Liver (tissue), 3 donors: ENCODE results near the gene MID1.

ENCODE experiments used
- CTCF ChIP-seq: fragments of 150-350 bp; IDR thresholded peaks from 2 replicates; pipeline ENCODE4 v1.5.1; 2017; ENCODE audit warnings: improper control_type of control experiment, low read depth, low read length; ENCODE audit not compliant: missing input control
- GABPA ChIP-seq, 2 donors: IDR thresholded peaks in 1 of 2; conservative IDR thresholded peaks in 1 of 2; 2 replicates each; pipeline ENCODE4 v1.6.1; 2016; ENCODE audit warnings: antibody characterized with exemption in 2 of 2, mild to moderate bottlenecking in 1 of 2, moderate library complexity in 1 of 2
- RAD21 ChIP-seq, 2 donors: IDR thresholded peaks; 2 replicates each; pipeline ENCODE4 v1.6.1; 2016; ENCODE audit warnings: antibody characterized with exemption in 2 of 2, mild to moderate bottlenecking in 2 of 2
- donor health status: healthy.
- donor health status: healthy.

- no peak for TF ChIP-seq GABPA (IDR thresholded peaks at IDR 0.05 in 1 of 2, conservative IDR thresholded peaks at IDR 0.05 in 1 of 2)
- TF ChIP-seq RAD21 (IDR thresholded peaks at IDR 0.05) = no peak
- TF ChIP-seq CTCF = no peak
Observed at GRCh38 chrX:10423716-10424115, 196.7 kb downstream of the MID1 start.
